HEK293 (cell line): ENCODE results near the gene MATR3.

Source experiments
- KLF10 ChIP-seq: fragments of 450-650 bp; IDR thresholded peaks from 2 replicates; pipeline ENCODE4 v1.5.1; 2018; ENCODE audit warnings: missing biosample characterization, mild to moderate bottlenecking, missing genetic modification characterization
- SP2 ChIP-seq: fragments of 450-650 bp; formaldehyde crosslinking; IDR thresholded peaks from 2 replicates; pipeline ENCODE4 v1.5.1; 2016; ENCODE audit warnings: missing biosample characterization, missing genetic modification characterization
- ZNF362 ChIP-seq: fragments of 450-650 bp; formaldehyde crosslinking; IDR thresholded peaks from 2 replicates; pipeline ENCODE4 v1.5.1; 2016; ENCODE audit warnings: missing biosample characterization, missing genetic modification characterization
- ZNF513 ChIP-seq: fragments of 450-650 bp; IDR thresholded peaks from 2 replicates; pipeline ENCODE4 v1.5.1; 2018; ENCODE audit warnings: missing biosample characterization, missing genetic modification characterization
- ZNF76 ChIP-seq: fragments of 450-650 bp; formaldehyde crosslinking; IDR thresholded peaks from 2 replicates; pipeline ENCODE4; 2016; ENCODE audit warnings: low read depth, missing biosample characterization, missing genetic modification characterization, borderline replicate concordance
- TF ChIP-seq, protein P1 (sequence below): fragments of 450-650 bp; formaldehyde crosslinking; IDR thresholded peaks from 2 replicates; pipeline ENCODE4 v1.5.1; 2016; ENCODE audit warnings: missing biosample characterization, missing genetic modification characterization
- TF ChIP-seq, protein P2 (sequence below): fragments of 450-650 bp; formaldehyde crosslinking; IDR thresholded peaks from 2 replicates; pipeline ENCODE4 v1.5.1; 2017; ENCODE audit warnings: missing biosample characterization, missing genetic modification characterization

DNA sequence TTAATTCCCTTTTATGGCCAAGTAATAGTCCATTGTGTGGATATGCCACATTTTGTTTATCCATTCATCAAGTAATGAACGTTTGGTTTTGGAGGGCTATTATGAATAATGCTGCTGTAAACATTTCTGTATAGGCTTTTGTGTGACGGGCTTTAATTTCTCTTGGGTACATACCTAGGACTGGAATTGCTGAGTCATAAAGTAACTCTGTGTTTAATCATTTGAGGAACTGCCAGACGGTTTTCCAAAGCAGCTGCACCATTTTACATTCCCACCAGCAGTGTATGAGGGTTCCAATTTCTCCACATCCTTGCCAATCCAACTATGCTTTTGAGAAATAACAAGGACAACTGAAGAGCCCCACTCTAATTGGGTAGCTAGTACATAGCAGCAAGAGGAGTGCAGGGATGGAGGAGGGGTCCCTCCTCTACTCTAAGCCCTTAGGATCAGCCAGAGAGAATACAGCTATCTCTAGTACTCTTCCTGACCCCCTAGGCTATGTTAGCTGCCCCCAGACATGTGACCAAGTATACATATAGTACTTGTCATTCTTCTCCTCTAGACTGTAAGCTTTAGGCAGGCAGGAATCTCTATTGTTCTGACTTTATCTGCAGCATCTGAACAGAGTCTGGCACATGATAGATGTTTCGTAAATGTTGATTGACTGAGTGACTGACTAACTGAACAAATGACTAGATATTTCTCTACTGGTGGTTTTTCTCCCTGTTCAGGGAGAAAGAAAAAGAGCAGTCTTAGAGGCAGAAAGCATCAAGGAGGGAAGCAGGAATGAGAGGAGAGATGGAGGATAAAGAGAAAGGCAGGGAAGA lies 22.1 kb upstream of the MATR3 start:
- TF ChIP-seq, protein P1, sequence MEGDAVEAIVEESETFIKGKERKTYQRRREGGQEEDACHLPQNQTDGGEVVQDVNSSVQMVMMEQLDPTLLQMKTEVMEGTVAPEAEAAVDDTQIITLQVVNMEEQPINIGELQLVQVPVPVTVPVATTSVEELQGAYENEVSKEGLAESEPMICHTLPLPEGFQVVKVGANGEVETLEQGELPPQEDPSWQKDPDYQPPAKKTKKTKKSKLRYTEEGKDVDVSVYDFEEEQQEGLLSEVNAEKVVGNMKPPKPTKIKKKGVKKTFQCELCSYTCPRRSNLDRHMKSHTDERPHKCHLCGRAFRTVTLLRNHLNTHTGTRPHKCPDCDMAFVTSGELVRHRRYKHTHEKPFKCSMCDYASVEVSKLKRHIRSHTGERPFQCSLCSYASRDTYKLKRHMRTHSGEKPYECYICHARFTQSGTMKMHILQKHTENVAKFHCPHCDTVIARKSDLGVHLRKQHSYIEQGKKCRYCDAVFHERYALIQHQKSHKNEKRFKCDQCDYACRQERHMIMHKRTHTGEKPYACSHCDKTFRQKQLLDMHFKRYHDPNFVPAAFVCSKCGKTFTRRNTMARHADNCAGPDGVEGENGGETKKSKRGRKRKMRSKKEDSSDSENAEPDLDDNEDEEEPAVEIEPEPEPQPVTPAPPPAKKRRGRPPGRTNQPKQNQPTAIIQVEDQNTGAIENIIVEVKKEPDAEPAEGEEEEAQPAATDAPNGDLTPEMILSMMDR (tag by site-specific recombination), result no peak
- TF ChIP-seq ZNF76 (tag by site-specific recombination) (no peak), ZNF513 (no peak), ZNF362 (no peak), SP2 (tag by site-specific recombination) (no peak), KLF10 (tag by site-specific recombination) (no peak)
- TF ChIP-seq, protein P2, sequence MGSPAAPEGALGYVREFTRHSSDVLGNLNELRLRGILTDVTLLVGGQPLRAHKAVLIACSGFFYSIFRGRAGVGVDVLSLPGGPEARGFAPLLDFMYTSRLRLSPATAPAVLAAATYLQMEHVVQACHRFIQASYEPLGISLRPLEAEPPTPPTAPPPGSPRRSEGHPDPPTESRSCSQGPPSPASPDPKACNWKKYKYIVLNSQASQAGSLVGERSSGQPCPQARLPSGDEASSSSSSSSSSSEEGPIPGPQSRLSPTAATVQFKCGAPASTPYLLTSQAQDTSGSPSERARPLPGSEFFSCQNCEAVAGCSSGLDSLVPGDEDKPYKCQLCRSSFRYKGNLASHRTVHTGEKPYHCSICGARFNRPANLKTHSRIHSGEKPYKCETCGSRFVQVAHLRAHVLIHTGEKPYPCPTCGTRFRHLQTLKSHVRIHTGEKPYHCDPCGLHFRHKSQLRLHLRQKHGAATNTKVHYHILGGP (tag by site-specific recombination), result no peak
